Stimulated activated CD8-positive, alpha-beta memory T cell treated with anti-CD3 and anti-CD28 coated beads, Interleukin-15, amount 100 ng/mL, for 4 hours (primary cell): ENCODE results near the gene ZNF814.
A peak's percentile ranks its signal among the peaks of the same experiment; 100 is the strongest.
"Not testable (repeated sequence)": the region's sequence is repeated elsewhere in the genome, so short reads cannot be mapped to it uniquely, and the experiment has no call there.

Source experiments
- DNase-seq, 2 donors: peaks; one replicate each; pipeline ENCODE4 v3.0.0-alpha.2; 2020; ENCODE audit warnings: low read depth in 2 of 2

ZNF814 gene

DNA sequence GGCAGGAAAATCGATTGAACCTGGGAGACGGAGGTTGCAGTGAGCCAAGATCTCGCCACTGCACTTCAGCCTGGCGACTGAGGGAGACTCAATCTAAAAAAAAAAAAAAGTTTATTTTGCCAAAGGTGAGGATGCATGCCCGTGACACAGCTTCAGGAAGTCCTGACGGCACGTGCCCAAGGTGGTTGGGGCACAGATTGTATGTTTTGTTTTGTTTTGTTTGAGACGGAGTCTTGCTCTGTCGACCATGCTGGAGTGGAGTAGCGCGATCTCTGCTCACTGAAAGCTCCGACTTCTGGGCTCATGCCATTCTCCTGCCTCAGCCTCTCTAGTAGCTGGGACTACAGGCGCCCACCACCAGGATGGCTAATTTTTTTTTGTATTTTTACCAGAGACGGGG, 70.9 kb downstream of the ZNF814 start:
- no peak for DNase-seq

DNA sequence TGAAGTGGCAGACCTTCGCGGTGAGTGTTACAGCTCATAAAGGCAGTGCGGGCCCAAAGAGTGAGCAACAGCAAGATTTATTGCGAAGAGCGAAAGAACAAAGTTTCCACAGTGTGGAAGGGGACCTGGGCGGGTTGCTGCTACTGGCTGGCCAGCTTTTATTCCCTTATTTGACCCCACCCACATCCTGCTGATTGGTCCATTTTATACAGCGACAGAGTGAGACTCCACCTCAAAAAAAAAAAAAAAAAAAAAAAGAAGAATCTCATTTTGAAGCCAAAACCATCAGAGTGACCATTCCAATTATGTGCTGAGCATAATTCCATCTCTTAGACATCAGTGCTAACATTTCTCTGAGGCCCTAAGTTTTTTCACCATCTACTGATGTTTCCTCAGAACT, 72.2 kb downstream of the ZNF814 start:
- no peak for DNase-seq

DNA sequence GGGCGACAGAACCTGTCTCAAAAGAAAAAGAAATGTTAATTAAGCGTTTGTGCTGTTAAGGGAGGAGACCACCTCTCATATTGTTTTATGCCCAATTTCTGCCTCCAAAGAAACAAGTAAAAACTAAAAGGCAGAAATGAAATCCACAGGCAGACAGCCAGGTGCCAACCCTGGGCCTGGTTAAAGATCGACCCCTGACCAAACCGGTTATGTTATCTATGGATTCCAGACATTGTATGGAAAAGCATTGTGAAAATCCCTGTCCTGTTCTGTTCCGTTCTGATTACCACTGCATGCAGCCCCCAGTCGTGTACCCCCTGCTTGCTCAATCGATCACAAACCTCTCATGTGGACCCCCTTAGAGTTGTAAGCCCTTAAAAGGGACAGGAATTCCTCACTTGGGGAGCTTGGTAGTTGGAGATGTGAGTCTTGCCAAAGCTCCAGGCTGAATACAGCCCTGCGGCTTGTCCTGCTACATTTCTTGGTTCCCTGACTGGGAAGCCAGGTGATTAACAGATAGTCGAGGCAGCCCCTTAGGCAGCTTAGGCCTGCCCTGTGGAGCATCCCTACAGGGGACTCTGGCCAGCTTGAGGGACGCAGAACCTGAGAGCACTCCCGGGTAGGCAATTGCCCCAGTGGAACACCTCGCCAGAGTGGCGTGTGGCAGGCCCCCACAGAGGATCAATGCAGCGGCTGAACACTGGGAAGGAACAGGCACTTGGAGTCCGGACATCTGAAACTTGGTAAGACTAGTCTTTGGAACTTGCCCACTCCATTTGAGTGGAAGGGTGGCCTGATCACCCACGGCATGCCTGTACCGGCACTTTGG, 73.4 kb downstream of the ZNF814 start:
- no peak for DNase-seq

DNA sequence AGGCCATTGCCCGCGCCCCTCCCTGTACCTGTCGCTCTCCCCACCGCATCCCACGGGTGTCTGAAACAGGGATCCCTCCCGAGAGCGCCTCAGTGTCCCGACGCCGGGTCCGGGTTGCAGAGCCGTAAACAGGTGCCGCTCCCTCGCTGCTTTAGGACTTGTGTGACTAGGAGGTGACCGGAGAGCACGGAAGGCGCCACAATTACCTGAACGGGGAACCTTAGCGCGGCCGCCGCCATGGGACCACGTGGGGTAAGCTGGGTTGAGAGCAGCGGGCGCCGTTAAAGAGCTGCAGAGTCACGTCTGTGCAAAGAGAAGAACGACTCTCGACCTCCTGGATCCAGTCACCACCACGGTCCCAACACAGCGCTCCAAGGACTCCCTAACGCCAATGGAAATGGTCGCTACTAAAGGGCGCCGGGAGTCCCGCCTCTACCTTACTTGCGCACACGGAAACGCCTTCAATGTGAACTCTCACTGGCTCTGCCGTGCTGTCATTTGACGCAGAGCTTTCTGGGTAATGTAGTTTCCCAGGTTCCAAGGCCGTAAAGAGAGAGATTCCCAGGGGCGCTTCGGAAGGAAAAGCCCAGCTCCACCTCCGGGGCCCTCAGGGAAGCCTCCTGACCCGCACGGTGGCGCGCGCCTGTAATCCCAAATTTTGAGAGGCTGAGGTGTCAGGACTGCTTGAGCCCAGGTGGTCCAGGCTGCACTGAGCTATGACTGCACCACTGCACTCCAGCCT, 74.2 kb downstream of the ZNF814 start, which contains the start of gene ZNF552:
ZNF552 (minus strand) TSS at position 409 of the 742 bp plus-strand sequence; CDS start at position 239, 170 bp downstream.
- peak; percentile 48 to 58 for DNase-seq

DNA sequence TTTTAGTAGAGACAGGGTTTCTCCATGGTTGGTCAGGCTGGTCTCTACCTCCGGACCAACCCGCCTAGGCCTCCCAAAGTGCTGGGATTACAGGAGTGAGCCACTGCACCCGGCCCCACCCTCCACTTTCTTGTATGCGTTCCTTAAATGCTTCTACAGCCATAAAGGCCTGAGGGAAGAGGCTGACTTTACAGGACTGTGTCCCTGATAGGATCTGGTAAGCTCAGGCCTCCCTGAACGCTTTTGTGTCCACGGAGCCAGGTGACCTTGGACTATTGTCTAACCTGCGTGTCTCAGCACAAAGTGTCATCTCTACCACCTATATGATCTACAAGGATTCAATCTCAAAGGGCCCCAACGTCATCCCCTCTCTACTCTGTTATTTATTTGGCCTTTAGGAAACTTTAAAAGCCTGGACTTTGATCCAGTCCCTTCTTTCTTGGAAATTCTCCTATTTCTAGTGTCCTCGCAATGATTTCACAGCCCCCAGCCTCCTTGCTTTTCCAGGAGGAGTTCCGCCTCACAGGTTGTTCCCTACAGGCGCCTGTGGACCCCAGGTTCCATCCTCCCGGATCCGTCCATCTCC, 74.8 kb downstream of the ZNF814 start:
- no peak for DNase-seq

DNA sequence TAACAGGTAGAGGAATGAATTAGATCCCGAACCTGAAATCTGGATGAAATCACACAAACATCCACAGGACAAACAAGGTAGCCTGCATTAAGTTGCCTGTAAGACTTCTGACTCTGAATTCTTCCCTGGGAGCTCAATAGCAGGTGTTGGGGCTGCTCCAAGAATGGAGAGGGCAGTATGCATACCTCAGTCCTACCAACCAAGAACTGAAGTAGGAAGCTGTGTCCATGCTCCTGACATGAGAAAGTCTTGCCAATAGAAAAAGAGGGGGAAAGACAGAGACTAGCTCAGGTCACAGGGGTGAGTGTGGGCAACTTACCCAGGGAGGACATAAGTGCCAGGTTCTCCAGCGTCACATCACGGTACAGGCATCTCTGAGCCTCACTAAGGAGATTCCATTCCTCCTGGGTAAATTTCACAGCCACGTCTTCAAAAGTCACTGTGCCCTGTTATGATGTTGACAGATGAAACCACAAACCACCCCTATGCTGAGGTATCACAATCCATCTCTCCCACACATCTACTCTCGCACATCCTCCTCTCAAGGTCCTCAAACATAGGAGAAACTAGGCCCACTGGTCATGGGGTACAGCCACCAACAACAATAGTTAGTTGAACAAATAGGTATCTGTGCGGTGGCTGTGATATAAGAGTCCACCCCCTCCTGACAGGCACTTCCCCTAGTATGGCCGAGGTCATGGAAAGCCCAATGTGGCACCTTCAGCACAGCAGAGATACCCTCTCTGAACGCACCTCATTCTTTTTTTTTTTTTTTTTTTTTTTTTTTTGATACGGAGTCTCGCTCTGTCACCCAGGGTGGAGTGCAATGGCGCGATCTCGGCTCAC, 75.6 kb downstream of the ZNF814 start:
- not testable (repeated sequence) for DNase-seq

DNA sequence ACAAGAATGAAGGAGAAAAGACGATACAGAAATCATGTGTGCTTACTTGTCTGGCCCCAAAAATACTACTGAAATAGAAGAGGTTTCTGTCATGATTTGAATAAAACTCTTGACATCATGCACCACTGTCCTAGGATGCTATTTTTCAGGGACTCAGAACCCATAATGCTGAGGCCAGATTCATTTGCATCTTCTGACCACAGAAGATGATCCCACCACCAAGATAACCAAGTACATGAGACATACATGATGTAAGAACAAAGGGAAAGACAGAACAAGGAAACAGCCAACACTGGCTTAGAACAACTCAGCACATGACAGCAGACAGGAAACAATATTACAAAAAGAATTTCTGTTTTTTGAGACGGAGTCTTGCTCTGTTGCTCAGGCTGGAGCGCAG, 76.6 kb downstream of the ZNF814 start:
- DNase-seq = no peak

DNA sequence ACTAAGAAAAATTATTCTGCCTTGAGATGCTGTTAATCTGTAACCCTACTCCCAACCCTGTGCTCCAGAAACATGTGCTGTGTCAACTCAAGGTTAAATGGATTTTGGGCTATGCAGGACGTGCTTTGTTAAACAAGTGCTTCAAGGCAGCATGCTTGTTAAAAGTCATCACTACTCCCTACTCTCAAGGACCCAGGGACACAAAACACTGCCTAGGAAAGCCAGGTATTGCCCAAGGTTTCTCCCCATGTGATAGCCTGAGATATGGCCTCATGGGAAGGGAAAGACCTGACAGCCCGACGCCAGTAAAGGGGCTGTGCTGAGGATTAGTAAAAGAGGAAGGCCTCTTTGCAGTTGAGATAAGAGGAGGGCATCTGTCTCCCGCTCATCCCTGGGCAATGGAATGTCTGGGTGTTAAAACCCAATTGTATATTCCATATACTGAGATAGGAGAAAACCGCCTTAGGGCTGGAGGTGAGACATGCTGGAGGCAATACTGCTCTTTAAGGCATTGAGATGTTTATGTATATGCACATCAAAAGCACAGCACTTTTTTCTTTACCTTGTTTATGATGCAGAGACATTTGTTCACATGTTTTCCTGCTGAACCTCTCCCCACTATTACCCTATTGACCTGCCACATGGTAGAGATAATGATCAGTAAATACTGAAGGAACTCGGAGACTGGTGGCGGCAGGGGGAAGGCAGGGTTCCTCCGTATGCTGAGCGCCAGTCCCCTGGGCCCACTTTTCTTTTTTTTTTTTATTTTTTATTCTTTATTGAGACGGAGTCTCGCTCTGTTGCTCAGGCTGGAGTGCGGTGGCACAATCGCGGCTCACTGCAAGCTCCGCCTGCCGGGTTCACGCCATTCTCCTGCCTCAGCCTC, 78.2 kb downstream of the ZNF814 start:
- DNase-seq = not testable (repeated sequence)

DNA sequence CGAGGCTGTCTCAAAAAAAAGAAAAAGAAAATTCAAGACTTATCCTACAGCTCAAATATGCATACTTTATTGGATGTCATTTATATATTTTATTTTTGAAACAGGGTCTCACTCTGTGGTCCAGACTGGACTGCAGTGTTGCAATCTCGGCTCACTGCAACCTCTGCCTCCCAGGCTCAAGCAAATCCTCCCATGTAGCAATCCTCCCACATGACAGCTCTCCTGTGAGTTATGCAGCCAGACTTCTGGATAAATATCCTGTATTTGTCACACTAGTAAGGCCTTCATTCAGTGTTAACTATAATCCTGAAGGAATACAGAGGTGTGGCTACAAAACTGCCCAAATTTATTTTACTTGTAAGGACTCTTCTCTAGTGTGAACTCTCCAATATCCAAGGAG, 81.3 kb downstream of the ZNF814 start:
- no peak for DNase-seq

DNA sequence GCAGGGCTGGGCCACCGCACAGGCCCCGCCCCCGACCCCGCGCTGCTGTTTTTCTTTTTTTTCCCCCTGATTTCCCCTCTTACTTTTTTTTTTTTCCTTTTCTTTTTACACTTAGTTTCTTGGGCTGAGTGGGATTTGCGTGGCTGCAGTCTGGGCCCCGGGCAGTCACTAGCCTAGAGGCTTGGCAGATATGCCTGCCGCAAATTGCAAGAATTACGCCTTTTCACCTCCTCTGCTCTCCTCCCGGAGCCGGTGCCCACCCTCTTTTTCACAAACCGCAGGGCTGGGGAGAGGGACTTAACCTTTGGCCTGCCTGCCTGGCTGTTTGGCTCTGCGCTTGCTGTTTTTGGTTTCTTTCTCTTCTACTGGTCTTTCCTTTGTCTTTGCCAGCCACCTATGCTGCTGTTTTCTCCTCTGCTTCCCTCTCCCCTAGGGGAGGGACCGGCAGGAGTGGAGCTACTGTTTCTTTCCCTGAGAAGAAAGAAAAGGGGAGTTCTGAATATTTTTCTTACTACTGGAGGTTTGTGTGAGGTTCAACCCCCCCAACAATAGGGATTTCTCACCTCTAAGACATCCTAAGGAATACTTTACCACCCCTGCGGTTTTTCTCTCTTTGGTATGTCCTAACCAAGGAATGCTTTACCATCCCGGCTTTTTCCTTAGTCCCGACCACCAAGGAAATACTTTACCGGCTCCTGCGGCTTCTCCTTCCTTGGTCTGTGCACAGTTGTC, 85.1 kb downstream of the ZNF814 start:
- no peak for DNase-seq

DNA sequence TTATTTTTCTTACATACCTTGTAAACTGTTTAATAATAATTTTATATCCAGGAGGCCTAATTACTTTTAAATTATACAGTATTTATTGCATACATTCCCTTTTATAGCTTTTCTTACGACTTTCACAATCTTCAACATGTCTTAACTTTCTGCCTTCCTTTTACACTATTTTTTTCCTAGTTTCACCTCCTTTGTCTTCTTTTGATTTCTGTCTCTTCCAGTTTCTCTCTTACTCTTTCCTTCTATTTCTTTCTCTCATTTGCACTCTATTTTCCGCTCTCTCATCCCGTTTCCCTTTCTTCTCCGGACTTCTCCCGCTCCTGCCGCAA, 85.6 kb downstream of the ZNF814 start:
- no peak for DNase-seq

DNA sequence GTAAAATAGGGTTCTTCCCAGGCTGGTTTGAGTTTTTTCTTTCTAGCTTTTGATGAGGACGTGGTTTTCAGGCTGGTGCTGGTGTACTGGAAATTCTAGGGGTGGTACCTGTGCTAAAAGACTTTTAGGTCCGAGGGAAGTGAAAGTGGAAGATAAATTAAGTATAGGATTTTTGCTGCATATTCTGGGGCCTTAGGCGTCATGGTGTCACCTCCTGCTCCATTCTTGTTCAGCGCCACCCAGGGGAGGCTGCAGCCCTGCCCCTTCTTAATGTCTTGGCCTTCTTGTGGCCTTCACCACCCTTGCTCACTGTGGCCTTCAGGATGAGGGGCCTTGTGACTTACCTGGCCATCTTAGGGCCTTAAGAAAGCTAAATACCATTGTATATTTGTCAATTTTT, 86.6 kb downstream of the ZNF814 start:
- no peak for DNase-seq

DNA sequence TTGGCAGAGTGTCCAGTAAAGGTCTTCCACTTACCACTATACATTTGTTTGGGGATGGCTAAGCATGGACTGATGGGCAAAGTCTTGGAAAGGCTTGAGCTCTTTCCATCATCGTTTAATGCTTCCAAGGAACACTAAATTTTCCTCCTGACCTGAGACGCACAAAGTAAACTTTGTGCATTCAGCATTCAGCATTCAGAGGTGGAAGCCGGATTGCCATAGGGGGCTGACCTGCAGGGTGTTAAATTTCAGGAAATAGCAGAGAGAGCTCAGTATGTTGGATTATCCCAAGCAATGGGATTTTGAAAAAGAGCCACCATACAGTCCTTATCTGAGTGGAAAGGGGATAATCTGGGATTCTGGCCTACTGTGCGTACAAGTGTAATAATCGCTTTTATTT, 88.1 kb downstream of the ZNF814 start:
- DNase-seq = no peak
